Prostate gland (tissue), 2 donors: ENCODE results near the gene SMIM20.

Experiments
- POLR2AphosphoS5 ChIP-seq: sonication (generic); formaldehyde crosslinking; IDR thresholded peaks from one replicate; pipeline ENCODE4 v1.6.1; 2017; ENCODE audit warnings: antibody characterized with exemption
- TF ChIP-seq, protein P1 (sequence below), 4 experiments: fragments of 200-600 bp in 2 of 4; fragments of 450-650 bp in 2 of 4; sonication (generic) in 2 of 4; IDR thresholded peaks; 1 replicate in 3 of 4; 2 replicates in 1 of 4; pipeline ENCODE4 v1.5.1; 2016 to 2019; ENCODE audit warnings: antibody characterized with exemption in 4 of 4, mild to moderate bottlenecking in 2 of 4, moderate library complexity in 2 of 4

DNA sequence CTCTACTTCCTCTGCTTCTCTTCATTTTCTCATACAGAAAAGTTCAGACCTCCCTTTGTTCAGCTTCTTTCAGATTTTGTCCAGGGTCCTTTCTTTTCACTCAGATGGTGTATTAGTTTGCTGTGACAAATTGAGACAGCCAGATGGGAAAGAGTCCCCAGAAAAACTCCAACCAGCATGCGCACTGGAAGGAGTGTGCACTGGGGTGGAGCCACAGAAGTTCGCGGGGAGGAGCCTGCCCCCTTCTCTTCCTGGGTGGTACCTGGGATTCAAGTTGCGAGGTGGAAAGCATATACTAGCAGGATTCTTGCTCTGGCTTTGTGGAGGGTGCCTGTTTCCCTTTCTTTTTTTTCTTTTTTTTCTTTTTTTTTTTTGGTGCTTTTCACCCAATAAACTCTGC lies 51.6 kb downstream of the SMIM20 start:
- TF ChIP-seq, protein P1, sequence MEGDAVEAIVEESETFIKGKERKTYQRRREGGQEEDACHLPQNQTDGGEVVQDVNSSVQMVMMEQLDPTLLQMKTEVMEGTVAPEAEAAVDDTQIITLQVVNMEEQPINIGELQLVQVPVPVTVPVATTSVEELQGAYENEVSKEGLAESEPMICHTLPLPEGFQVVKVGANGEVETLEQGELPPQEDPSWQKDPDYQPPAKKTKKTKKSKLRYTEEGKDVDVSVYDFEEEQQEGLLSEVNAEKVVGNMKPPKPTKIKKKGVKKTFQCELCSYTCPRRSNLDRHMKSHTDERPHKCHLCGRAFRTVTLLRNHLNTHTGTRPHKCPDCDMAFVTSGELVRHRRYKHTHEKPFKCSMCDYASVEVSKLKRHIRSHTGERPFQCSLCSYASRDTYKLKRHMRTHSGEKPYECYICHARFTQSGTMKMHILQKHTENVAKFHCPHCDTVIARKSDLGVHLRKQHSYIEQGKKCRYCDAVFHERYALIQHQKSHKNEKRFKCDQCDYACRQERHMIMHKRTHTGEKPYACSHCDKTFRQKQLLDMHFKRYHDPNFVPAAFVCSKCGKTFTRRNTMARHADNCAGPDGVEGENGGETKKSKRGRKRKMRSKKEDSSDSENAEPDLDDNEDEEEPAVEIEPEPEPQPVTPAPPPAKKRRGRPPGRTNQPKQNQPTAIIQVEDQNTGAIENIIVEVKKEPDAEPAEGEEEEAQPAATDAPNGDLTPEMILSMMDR (IDR thresholded peaks at IDR 0.05), result no peak
- no peak for TF ChIP-seq POLR2AphosphoS5
